HG03139 (cell line): ENCODE data around the gene CCNY.

Experiments
- ATAC-seq: cut with Tn5 transposase; IDR thresholded peaks from one replicate; pipeline ENCODE4 v1.9.1; 2021; ENCODE audit not compliant: unreplicated experiment

Gene CCNY

DNA sequence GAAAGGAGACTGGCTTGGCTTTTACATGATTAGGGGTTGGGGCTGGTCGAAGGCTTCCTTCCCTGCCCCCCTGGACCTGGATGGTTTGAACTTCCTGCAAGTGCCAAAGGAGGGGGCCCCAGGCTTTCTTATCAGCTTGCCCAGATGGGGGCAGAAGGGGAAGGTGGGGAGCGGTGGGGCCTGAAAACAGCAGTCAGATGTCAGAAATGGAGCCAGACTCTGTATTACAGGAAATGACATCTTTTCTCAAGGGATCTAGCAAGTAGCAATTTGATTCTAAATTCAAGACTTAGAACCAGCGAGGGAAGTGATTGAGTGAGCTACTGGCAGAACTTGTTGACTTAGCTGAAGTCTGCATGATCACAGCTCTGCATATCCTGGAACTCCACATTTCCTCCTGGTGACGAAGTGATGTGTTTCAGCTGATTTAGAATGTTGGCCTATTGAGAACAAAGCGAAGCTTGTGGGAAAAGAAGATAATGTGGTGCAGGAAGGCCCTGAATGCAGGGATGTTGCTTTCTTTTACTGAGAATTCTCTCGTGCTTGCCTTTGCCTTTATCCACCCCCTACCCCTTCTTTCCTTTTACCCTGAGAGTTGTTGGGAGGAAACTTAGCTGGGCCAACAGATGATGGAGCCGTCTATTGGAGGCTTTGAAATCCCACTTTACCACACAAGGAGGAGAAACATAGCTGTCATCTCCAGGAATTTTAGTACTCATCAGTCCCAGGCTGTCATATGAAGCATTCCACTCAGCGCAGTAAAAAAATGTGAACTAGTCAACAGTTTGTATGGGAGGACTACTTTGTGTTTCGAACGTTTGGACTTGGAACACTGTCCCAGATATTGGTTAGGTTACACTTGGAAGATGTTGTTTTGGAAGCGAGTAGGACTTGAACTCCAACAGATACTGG, 43.2 kb downstream of the CCNY start:
- peak; percentile 78 for ATAC-seq

DNA sequence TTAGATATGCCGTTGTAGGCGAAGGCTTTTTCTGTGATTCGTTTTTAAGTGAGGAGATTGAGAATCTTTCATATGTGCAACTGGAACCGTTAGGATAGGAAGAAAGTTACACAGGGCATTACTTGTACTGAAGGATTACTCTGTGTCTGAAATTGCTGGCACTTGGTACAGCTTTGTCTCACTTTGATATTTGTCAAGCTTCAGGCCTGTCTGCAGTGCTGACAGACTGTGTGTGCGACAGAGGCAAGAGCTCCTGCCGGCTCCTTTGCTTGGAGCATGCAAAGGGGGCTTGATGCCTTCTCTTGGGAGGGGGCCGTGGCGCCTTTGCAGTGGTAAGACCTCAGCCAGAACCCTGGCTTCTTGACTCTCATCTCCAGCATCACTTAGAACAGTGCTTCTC, 45.8 kb downstream of the CCNY start:
- ATAC-seq, result no peak

DNA sequence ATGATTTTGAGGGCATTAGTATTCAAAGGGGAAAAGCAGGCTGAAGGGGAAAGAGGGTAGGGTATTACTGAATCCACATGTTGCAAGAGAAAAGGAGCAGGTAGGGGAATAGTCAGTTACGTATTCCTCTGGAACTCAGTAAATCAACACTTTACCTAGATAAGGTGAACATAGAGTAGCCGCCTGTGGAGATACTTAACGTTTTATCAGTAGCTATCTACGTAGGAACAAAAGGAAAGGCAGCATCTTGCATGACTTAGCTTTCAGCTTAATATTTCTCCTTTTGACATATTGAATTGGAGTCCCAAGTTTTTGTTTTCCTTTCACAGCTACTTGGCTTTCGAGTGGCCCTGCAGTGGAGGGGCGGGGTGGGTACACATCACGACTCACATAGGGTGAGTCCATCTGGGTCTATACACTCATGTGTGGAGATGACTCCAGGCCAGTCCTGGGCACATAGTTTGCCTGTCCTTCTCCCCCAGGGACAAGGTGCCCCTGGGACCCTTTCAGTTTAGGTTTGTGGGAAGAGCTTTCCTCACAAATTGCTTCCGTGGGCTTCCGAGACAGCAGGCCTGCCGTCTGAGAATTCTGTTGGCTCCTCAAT, 48.1 kb downstream of the CCNY start:
- no peak for ATAC-seq

DNA sequence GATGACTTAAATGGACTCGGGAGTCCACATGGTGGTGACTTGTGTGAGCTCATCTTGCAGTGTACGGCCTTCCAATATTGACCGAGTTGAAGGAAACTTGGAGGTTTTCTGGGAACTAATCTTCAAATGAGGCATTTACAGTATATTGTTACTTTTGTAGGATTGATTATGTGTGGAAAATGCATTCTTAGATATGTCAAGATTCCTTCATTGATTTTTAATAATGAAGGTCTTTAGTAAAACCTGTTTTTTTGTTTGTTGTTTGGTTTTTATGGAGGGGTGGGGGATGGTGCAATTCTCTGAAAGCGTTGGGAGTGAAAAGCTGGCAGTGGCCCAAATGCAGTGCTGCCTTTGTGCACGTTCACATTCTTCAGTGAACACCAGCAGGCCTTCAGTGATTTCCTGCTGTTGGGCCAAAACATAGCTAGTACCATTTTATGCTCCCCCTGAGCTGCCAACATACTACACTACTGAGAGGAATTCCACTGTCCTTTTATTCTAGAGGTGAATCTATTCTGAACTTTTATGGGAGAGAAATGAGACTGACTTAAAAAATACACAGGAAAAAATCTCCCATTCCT, 50.4 kb downstream of the CCNY start:
- no peak for ATAC-seq

DNA sequence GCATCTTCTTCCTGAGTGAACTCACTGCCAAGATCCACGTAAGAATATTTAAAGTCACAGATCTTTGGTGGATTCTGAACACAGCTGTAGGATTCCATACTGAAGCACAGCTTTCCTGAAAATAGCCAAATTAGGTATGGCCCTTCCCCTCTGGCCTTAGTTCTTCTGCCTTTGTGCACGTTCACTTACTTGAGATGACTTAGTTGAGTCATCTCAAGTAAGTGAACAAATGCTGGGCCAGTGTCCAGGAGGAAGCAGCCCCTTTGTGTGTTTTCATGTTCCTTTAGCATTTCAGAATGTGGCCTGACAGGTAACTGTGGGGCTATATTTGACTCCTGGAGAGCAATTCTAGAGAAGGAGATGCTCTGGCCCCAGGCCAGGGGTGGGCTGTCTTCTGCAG, 51.5 kb downstream of the CCNY start:
- ATAC-seq, result peak; percentile 74

DNA sequence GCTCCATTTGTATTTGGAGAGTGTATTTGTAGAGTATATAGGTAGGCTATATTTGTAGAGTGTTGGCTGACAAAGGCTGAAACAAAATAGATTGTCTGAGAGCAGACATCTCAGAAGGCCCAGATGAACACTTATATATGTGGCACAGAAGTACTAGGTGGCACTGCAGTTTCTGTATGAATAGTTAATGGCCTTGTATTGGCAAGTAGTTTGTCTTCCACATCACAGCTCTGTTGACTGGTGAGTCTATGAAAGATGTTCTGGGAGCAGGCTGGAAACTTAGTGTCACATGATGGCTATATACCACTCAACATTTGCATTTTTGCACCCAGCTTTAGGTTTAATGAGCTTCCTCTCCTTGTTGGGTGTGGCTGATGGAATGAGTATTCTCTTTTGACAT, 51.9 kb downstream of the CCNY start:
- no peak for ATAC-seq

DNA sequence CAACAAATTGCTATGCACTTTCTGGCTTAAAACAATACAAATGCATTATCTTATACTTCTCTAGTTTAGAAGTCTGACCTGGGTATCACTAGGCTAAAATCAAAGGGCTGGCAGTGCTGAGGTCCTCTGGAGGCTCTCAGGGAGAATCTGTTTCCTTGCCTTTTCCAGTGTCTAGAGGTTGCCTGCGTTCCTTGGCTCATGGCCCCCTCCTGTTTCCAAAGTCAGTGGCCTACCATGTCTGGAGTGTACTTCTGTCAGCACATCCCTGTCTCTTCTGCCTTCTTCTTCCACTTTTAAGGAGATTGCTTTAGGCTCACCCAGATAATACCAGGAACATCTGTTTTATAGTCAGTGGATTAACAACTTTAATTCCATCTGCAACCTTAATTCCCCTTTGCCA, 52.4 kb downstream of the CCNY start:
- no peak for ATAC-seq

DNA sequence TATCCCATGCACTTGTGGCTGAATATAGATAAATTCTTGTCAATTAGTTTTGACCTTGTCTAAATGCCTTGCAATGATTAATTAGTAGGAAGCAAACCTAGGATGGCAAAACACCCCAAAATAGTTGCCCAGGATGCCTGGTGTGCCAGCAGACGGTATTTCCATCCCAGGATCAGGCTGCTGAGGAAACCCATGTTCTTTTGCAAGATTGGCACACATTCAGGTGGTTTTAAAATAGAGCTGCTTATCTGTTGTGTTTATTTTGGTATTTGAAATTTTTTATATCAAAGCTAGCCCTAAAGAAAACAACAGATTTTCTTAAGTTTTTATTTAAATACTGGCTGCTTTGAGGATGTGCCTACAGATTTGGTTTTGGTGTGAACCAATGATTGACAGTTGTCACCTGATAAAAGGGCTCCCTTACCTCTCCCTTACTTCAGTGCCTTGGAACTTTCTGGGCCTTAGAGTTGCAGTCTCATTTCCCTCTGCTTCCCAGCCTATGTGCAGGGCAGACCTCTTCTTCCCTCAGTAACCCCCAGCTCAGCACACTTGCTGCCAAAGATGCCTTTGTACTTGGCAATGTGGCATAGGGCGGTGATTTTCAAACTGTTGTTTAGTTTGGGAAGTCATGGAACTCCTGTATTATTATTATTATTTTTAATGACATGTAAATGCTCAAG, 54.0 kb downstream of the CCNY start:
- no peak for ATAC-seq

DNA sequence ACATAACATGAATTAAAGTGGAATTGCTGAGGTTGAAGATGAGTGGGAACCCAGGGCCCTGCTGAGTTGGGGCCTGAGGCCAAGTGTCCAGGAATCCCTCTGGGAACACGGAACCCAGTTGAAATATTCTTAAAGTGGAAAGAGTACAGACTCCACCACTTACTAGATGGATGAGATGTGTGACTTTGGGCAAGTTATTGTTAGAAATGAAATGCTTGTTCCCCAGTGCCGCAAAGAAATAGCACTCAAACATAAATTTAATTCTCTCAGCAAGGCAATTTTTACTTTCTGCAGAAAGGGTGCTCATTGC, 54.5 kb downstream of the CCNY start:
- ATAC-seq, result no peak

DNA sequence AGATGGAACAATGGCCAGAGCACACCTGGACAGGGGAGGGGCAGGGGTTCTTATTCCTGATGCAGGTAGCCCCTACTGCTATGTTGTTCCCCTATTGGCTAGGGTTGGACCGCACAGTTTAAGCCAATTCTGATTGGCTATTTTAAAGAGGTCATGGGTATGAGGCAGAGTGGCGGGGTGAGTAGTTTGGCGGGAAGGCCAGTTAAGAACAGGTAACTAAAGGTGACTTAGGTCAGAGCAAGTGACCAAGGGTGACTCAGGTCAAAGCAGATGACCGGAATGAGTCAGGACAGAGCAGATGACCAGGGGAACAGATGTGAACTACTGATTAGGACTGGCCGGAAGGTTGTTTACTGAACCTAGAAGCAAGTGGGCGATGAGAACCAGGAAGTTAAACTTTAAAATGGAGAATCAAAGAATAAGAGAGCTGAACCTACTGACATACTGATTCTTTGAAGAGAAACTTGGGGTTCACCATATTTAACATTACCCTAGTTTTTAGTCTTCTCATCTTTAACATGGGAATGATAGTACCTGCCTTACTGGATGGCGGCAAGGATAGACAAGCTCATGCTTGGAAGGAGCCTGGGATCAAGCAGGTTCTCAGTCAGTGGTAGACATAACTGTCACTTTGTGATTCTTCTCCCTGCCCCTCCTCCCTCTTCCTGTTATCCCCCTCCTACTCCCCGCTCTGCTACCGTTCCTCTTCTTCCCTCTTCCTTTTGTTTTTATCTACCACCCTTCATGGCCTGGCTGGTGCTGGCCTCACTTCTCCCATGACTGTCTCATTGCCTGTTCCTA, 55.0 kb downstream of the CCNY start:
- no peak for ATAC-seq

DNA sequence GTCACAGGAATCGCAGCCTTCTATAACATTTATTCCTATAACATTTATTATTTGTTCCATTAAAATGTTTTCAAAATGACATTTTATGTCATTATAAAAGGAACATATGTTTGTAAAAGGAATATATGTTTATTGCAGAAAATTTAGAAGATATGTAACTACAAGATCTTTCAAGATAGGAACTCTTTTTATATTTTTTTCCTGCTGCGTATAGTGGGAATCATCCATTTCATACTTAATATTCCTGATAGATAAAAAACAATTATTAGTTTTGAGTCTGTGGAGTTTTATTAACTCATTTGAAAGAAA, 55.6 kb downstream of the CCNY start:
- ATAC-seq, result no peak

DNA sequence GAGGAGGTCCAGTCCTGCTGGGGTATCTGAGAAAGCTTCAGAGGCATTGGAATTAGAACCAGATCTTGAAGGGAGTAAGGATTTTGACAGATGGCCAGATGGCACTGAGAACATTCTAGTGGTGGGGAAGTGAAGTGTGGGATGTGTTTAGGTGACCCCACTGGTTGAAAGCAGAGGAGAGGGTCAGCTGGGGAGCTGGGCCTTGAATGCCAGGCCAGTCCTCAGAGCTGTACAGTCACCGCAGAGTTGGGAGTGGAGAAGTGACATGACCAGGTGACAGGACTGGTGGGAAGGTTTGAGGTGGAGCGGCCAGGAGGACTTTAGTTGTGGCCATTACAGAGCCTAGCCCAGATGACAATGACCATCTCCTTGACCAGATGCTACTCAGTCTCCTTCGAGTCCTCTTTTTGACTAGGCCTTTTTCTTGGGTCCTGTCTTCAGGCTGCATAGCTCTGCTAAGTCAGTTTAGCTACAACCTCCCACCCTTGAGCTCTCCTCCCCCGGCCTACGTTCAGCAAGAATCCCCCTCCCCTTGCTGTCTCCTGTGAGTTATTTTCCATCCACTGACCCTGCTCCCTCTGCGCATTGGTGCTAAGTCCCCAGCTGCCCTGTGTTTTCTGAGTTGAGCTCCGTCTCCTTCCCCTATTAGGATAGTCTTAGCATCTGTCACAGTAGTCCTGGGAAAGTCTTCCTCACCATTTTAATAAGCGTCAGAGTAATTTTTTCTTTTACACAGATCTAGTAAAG, 56.3 kb downstream of the CCNY start:
- ATAC-seq, result no peak

DNA sequence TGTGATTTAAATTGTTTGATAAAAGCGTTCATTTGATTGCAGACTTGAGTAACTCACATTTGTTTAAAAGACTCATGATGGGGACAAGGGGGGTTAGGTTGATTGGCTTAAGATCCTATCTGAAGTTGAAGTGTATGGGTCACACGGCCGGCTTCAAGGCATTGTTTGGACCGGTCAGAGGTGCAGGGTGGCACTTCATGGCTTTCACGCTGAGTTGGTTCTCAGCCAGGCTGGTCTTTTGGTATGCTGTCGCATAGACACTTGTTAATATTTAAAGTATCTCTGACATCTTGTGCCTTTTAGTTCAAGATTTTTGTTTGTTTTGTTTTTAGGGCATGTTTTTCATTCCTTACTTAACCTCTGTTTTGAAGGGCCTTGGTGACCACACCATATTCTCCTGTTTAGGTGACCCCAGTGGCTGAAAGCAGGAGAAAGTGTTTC, 58.1 kb downstream of the CCNY start:
- no peak for ATAC-seq

DNA sequence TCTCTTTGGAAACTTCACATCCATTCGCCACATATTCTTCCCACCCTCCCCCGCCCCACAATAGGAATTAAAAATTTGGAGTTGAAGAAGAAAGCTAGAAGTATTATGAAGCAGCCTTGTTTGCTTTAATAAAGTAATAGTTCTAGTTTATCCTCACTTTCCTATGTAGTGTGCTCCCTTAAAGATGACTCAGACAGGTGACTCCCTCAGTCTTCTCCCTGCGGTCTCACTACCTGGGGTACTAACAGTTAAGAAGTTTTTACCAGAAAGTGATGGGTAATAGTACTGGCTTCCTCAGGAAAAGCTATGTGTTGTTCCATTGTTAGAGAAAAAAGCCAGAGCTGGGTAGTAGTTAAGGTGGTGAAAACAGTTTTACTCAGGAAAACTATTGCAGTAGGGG, 58.6 kb downstream of the CCNY start:
- no peak for ATAC-seq

DNA sequence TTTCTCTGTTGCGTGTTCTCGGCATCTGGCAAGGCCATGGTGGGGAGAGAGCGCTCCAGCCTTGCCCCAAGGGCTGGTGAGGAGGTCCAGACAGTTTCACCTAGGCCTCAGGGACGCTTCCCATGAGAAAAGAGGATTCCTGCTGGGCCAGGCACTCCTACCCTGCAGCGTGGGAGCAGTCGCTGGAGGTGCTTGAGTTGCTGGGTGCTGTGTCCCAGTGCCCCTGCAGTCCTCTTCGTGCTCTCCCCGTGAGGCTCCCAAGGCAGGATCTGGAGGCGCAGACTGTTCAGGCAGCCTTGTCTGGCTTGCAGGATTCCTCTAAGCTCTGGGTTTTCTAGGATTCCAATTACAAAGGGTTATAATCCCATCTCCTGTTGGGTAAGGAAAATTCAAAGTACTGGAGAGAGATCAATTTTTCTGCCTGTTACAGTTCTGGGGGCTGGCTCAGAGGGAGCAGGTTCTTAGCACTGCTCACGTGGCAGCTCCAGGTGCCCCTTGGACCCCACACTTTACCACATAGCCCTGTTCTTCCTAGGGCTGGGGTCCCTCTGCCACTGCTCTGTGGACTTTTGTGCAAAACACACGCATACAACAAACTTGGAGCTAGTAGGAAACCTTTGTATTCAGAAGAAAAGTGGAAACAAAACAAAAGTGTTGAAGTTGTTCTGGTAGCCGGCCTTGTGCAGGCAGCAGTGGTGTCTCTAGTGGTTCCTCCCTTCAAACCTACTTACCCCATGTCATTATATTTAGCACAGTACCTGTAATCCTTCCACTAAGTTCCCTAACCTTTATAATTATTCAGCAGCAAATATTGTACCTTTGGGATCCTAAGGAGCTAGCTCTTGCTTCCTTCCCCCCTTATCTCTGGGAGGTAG, 60.5 kb downstream of the CCNY start:
- ATAC-seq, result no peak

DNA sequence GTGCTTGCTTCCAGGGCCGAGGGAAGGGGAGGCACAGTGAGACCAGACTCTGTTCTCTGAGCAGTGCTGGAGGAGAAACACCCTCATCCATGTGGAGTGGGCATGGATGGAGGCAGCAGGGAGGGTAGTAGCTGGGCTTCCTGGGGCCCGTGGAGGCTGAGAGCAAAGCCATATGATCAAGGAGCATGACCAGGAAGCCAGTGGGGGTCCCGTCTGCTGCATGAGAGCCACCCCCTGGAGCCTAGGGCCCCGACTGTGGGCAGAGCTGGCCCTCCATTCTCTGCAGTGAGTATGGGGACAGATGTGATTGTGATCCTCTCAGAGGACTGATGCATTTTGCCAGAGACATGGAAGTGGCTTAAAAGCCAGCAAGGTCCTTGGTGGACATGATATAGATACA, 61.6 kb downstream of the CCNY start:
- ATAC-seq, result no peak

DNA sequence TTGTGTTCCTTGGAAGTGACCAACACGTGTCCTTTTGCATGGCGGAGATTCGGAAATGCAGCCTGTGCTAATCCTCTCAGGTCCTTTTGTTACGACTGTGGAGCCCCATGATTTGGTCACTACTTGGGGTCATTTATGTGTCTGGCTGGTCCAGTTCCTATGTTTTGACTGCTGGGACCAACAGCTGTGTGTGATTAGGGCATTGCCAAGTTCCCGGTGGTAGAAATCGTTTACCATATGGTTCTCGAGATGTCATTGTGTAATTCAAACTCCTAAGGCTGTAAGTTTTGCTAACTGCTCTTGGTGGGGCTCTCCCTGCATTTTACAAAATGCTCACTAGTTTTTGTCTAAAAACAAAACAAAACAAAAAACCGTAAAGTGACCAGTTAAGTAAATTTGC, 62.0 kb downstream of the CCNY start:
- no peak for ATAC-seq

DNA sequence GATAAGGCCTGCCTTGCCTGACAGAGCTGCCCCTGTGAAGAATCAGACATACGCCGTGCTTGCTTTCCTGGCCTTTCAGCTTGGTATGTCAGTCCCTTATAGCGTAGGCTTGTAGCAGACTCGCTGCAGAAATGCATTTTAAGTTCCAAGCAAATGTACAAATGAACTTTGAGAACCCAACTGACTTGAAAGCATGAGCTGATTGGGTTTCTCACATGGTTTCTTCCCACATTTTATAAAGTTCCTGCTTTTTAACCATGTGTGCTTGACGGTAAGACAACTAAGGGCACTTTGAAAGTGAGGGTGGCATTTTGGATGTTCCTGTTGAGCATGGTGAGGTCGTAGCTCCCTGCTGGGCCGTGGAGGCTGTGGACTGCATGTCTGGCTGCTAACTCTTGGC, 62.6 kb downstream of the CCNY start:
- no peak for ATAC-seq

DNA sequence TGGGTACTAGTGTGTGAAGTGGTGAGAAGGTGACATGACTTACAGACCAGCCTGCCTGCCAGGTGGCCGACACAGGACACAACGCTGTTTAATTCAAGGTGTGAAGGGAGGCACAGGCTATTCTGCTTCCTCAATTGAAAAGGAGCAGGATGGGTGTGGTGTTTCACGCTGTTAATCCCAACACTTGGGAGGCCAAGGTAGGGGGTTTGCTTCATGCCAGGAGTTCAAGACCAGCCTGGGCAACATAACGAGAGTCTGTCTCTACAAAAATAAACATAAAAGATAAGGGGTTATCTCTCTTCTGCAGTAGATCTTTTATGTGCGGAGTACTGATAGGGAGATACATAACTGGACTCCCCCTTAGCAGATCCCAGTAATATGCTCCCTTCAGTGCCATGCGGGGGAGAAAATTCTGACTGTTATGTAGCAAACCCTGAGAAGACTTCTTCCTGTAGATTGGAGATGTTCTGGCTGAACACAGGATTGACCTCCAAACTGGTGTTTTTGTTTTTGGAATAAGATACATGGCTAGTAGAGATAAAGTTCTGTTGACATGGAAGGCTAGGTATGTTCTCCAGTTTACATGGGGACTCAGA, 63.2 kb downstream of the CCNY start:
- no peak for ATAC-seq
